ENCODE measurements around the gene OSER1. TPM values are rescaled to one million over a fixed set of nuclear protein-coding genes. Genes with fewer than 3 reads are reported as not detected.

Gene OSER1
- polyA plus RNA-seq, 1 donor from 2014 or later: 43.9 TPM

GRCh38 chr20:44228465-44229258 lies 18.1 kb upstream of the OSER1 start:
- no peak overlapping the region for H3K9ac ChIP-seq (ENCODE audit: low read length)

GRCh38 chr20:44224637-44225036 lies 14.1 kb upstream of the OSER1 start:
- H3K9me2 ChIP-seq (ENCODE audit: insufficient read depth, low read length): no peaks in the 10 kb centered on the region
- H3K9ac ChIP-seq (ENCODE audit: low read length): no peak overlapping the region

More at GRCh38 chr20:44228465-44229258, 18.1 kb upstream of the OSER1 start:
- Histone ChIP-seq H2AFZ (ENCODE audit: low read depth, low read length) (no peak overlapping the region), H3K9me3 (ENCODE audit: low read length) (no peaks in the 10 kb centered on the region), H3K4me2 (ENCODE audit: low read length) (no peak overlapping the region), H3K27me3 (ENCODE audit: insufficient read depth, low read depth, low read length) (no peaks in the 10 kb centered on the region), H3F3A (ENCODE audit: insufficient read depth, low read length, poor library complexity, severe bottlenecking) (no peaks in the 10 kb centered on the region), H4K20me1 (ENCODE audit: insufficient read depth) (no peaks in the 10 kb centered on the region), H3K27ac (ENCODE audit: low read length) (no peak overlapping the region), H3K4me3 (ENCODE audit: low read length) (no peak overlapping the region), H3K36me3 (ENCODE audit: insufficient read depth, low read length) (no peaks in the 10 kb centered on the region), H3K79me2 (replicated peaks; ENCODE audit: insufficient read depth, low read length) (no peaks in the 10 kb centered on the region), H3K9me2 (ENCODE audit: insufficient read depth, low read length) (no peaks in the 10 kb centered on the region)
- TF ChIP-seq RAD21 (conservative IDR thresholded peaks at IDR 0.05) (no peak), SMC3 (conservative IDR thresholded peaks at IDR 0.05; ENCODE audit: poor library complexity) (no peak), EP300 (conservative IDR thresholded peaks at IDR 0.05; ENCODE audit: poor library complexity, severe bottlenecking) (no peak), EZH2 (IDR thresholded peaks at IDR 0.05; ENCODE audit: borderline replicate concordance, insufficient read depth, low read length, poor library complexity, severe bottlenecking) (no peak), TAF1 (IDR thresholded peaks at IDR 0.05; ENCODE audit: low read depth) (no peak), REST (IDR thresholded peaks at IDR 0.05; ENCODE audit: borderline replicate concordance) (no peak)

More at GRCh38 chr20:44224637-44225036, 14.1 kb upstream of the OSER1 start:
- Histone ChIP-seq H3K79me2 (replicated peaks; ENCODE audit: insufficient read depth, low read length) (no peaks in the 10 kb centered on the region), H3K4me3 (ENCODE audit: low read length) (no peak overlapping the region), H3K36me3 (ENCODE audit: insufficient read depth, low read length) (no peaks in the 10 kb centered on the region), H4K20me1 (ENCODE audit: insufficient read depth) (no peaks in the 10 kb centered on the region), H3K9me3 (ENCODE audit: low read length) (no peaks in the 10 kb centered on the region), H3F3A (ENCODE audit: insufficient read depth, low read length, poor library complexity, severe bottlenecking) (no peaks in the 10 kb centered on the region), H2AFZ (ENCODE audit: low read depth, low read length) (no peak overlapping the region), H3K27me3 (ENCODE audit: insufficient read depth, low read depth, low read length) (no peaks in the 10 kb centered on the region), H3K4me2 (ENCODE audit: low read length) (no peak overlapping the region), H3K27ac (ENCODE audit: low read length) (no peak overlapping the region)
- TF ChIP-seq SMC3 (conservative IDR thresholded peaks at IDR 0.05; ENCODE audit: poor library complexity): no peak
- TF ChIP-seq TAF1 (IDR thresholded peaks at IDR 0.05; ENCODE audit: low read depth): no peak
- no peak for TF ChIP-seq EZH2 (IDR thresholded peaks at IDR 0.05; ENCODE audit: borderline replicate concordance, insufficient read depth, low read length, poor library complexity, severe bottlenecking)
- TF ChIP-seq REST (IDR thresholded peaks at IDR 0.05; ENCODE audit: borderline replicate concordance): no peak
- no peak for TF ChIP-seq RAD21 (conservative IDR thresholded peaks at IDR 0.05)
- no peak for TF ChIP-seq MXI1 (conservative IDR thresholded peaks at IDR 0.05; ENCODE audit: poor library complexity, severe bottlenecking)
- TF ChIP-seq CTCF (IDR thresholded peaks at IDR 0.05; ENCODE audit: poor library complexity, severe bottlenecking): no peak
- TF ChIP-seq EP300 (conservative IDR thresholded peaks at IDR 0.05; ENCODE audit: poor library complexity, severe bottlenecking): no peak
- no peak for TF ChIP-seq POLR2AphosphoS5 (IDR thresholded peaks at IDR 0.05)

Data from neural cell (in vitro differentiated cells).